GM13977 (cell line): ENCODE results near the gene OR2T11.
"Not testable (repeated sequence)": the region's sequence is repeated elsewhere in the genome, so short reads cannot be mapped to it uniquely, and the experiment has no call there.

Source experiments
- DNase-seq: peaks from one replicate; pipeline ENCODE4 v3.0.0; 2012; ENCODE audit warnings: low spot score
- CTCF ChIP-seq: IDR thresholded peaks from 2 replicates; pipeline ENCODE4 v1.5.1; 2012; ENCODE audit warnings: mild to moderate bottlenecking, control low read depth; ENCODE audit not compliant: insufficient read depth; ENCODE audit errors: extremely low read depth, missing control alignments
- in situ Hi-C: fragments of 300-500 bp; cut with MboI; formaldehyde crosslinking; loops from one replicate; pipeline ENCODE4 v1.12.0; 2022; ENCODE audit warnings: low sequenced_read_pairs, low pct_unique_long_range_greater_than_20kb, mixed read lengths, inconsistent platforms; ENCODE audit not compliant: unreplicated experiment

The OR2T11 gene

GRCh38 chr1:248634991-248635390 is at the start of gene OR2T11:
TSS of gene OR2T11 (minus strand) at chr1:248635091. CDS start at chr1:248627128, 7,963 bp downstream.
- DNase-seq, in situ Hi-C loops: not testable (repeated sequence)

- in situ Hi-C loops, result loop anchor here (5.0 kb wide), 1 partner anchor 54 kb away; no protein-coding TSS in a partner anchor
- no peak for TF ChIP-seq CTCF
- DNase-seq, result no peak
These were observed 46.8 kb upstream of the OR2T11 start for GRCh38 chr1:248681651-248682050.

- in situ Hi-C loops, result no loop called here
- no peak for TF ChIP-seq CTCF
- no peak for DNase-seq
These were observed 35.1 kb upstream of the OR2T11 start for GRCh38 chr1:248670003-248670402.

- DNase-seq, in situ Hi-C loops: not testable (repeated sequence)
These were observed 28.8 kb upstream of the OR2T11 start for GRCh38 chr1:248663453-248664328.

- DNase-seq, in situ Hi-C loops: not testable (repeated sequence)
These were observed 21.9 kb upstream of the OR2T11 start for GRCh38 chr1:248656797-248657196.

- in situ Hi-C loops, DNase-seq: not testable (repeated sequence)
These were observed 20.5 kb upstream of the OR2T11 start, which contains the start of gene OR2T27 for GRCh38 chr1:248655354-248655753. TSS of gene OR2T27 (minus strand) at chr1:248655528. CDS start at chr1:248650884, 4,644 bp downstream.

- DNase-seq, in situ Hi-C loops: not testable (repeated sequence)
These were observed 14.1 kb upstream of the OR2T11 start for GRCh38 chr1:248648770-248649536.

GRCh38 chr1:248645178-248645577 is 10.3 kb upstream of the OR2T11 start, which contains the start of gene OR2T35:
TSS of gene OR2T35 (minus strand) at chr1:248645278. CDS start at chr1:248639258, 6,020 bp downstream.
- DNase-seq, in situ Hi-C loops: not testable (repeated sequence)

- DNase-seq, in situ Hi-C loops: not testable (repeated sequence)
These were observed 8.2 kb upstream of the OR2T11 start for GRCh38 chr1:248642971-248643651.

GRCh38 chr1:248641583-248641982 is 6.7 kb upstream of the OR2T11 start:
- in situ Hi-C loops, DNase-seq: not testable (repeated sequence)

- in situ Hi-C loops, DNase-seq: not testable (repeated sequence)
These were observed 6.0 kb upstream of the OR2T11 start for GRCh38 chr1:248640906-248641305.

- in situ Hi-C loops, DNase-seq: not testable (repeated sequence)
These were observed 4.8 kb upstream of the OR2T11 start for GRCh38 chr1:248639652-248640051.

GRCh38 chr1:248636612-248637011 is 1.7 kb upstream of the OR2T11 start:
- DNase-seq, in situ Hi-C loops: not testable (repeated sequence)
